ENCODE data around the gene RELB. TPM values are rescaled to one million over a fixed set of nuclear protein-coding genes. Genes with fewer than 3 reads are reported as not detected.

Gene RELB
- 41.9 to 59.2 TPM (median 49.1 TPM) in 5 replicates for total RNA-seq (2022; extraction: Qiagen RNA extraction; ENCODE audit: low read depth)

DNA sequence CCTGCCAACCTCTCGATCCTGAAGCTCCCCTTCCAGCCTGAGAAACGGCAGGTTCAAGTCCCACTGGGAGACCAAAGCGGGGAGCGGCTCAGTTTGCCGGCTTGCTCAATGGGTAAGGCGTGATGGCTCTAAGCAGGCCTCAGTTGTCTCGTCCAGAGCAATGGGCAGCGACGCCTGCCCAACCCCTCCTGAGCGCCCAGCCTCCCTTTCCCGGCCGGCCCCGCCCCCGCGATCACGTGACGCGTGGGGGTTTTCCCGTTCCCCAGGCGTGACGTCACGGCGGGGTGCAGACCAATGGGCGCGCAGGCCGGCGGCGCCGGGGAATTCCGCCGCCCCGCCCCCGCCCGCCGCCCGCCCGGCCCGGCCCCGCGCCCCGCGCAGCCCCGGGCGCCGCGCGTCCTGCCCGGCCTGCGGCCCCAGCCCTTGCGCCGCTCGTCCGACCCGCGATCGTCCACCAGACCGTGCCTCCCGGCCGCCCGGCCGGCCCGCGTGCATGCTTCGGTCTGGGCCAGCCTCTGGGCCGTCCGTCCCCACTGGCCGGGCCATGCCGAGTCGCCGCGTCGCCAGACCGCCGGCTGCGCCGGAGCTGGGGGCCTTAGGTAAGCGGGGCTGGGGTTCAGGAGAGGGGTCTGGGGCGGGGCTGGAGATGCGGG, at the start of gene RELB:
Gene RELB, plus strand, starts transcription at position 378 of the 653 bp plus-strand sequence. Its CDS starts 116 bp downstream, at position 494.

DNA sequence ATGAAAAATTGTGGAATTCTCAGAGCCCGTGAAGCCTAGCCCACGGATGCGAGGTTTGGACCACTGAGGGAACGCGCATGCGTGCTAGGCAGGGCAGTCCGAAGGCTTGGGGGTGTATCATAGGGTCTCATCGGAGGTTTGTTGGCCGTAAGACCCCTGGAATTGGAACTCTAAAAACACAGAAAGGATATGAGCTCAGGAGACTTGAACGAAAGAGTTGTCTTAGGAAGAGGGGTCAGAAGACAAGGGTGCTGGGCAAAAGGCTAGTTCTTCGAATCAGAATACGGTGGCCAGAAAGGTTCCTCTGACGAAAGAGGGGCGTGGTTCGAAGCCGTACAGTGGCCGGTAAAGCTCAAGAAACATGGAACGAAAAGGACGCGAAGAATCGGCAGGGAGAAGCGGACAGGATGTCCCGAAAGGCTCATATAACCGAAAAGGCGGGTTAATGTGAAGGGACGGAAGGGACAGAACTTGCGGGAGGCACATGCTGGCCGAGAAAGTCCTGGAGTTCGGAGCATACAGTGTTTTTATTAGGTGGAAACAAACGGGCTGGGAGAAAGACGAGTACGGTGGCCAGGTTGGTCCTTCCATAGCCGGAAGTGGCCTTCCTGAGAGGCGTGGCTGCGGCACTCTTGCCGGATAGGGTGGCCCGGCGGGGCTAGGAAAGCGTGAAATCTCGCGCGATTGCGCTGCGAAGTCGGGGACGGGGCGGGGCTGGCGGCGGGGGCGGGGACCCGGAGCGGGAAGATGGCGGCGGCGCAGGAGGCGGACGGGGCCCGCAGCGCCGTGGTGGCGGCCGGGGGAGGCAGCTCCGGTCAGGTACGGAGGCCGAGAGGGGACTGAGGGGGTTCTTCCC, 46.4 kb upstream of the RELB start, which contains the start of gene CLPTM1:
Gene CLPTM1, plus strand, starts transcription at position 732 of the 856 bp plus-strand sequence. Its CDS starts 16 bp downstream, at position 748.

DNA sequence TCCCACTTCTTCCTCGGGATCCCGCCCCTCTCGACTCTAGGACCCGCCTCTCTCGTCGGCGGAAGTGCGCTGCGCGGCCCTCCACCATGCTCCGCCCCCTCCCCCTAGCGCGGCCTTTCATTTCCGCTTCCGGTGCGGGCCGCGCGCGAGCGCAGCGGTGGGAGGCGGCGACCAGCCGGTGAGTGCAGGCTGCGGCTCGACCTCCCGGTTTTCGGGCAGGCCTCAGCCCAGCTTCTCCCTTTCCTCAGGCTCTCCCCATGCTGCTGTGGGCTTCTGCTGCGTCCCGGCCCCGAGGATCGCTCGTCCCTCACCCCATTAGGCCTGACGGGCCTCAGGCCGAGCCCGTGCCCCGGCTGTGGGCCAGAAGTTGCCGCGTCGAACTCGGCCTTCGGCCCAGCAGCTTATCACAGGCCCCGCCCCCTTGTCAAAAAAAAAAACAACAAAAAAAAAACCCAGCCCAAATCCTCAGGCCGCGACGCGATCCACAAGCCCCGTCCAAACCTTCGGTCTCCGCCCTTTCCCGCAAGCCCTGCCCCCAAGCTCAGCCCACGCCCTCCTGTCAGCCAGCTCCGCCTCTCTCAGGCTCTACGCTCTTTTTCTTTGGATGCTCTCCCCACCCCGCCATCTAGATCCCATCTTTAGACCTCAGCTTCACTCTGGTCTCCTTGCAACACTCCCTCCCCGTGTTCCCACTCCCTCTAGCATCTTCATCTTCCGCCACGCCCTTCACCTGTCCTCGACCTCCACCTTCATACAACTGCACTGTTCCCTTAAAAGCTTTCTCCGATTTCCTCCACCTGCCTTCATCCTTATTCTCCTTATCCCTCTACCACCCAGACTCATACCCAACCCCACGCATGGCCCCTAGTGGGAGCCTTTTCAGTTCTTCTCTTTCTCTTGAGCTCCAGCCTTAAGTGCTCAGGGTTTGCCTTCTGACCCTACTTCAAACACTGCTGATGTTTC, 37.9 kb downstream of the RELB start, which contains the start of gene CLASRP:
Gene CLASRP, plus strand, starts transcription at position 115 of the 963 bp plus-strand sequence. CDS start 1,168 bp downstream, outside the sequence.

GRCh38 chr19:45076029-45076850, 75.0 kb downstream of the RELB start, which contains the start of gene ZNF296:
ZNF296 (minus strand) TSS chr19:45076478; CDS start chr19:45076373, 105 bp downstream.

DNA sequence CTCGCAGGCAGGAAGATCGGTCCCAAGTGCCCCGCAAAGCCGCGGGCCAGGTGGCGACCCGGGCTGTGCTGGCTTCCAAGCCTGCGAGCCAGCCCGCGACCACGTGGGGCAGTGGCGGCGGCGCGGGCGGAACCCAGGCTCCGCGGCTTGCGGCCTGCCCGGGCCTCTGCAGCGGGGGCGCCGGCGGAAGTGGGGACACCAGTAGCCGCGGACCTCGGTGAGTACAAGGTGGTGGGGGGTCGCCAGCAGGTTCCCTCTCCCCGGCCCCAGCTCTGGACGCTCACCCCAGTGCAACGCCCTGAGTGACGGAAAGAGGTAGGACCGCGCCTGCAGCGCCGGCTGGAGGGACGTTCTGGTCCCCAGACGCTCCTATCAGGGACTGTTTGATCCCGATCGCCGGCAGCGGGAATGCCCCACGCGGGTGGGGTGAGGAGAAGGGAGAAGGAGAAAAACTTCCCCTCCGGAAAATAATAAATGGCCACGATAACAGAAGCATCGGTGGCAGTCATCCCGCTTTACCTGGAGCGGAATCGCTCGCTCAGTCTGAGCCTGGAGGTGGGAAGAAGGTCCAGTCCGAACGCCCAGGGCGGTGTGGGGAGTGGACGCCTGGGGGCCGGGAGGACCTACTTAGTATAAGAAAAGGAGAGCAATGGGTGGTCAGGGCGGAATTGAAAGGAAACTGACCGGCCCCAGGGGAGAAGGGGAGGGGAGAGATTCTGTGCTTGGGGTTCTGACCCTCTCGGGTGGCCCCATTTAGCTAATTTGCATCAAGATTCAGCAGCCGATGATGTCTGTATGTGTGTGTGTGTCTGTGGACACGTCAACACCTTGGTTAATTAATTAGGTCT, 78.0 kb downstream of the RELB start, which contains the start of gene GEMIN7:
Gene GEMIN7, plus strand, starts transcription at position 198 of the 848 bp plus-strand sequence. CDS start 10,855 bp downstream, outside the sequence.

Other genes starting within 250 kb of the RELB start
- gene CBLC, start 223.6 kb upstream of the RELB start, total RNA-seq (2022; extraction: Qiagen RNA extraction; ENCODE audit: low read depth), result not detected in 5 replicates
- 67.7 to 91.0 TPM (median 77.6 TPM) in 5 replicates for gene BCAM, start 192.4 kb upstream of the RELB start, total RNA-seq (2022; extraction: Qiagen RNA extraction; ENCODE audit: low read depth)
- 75.5 to 88.4 TPM (median 83.4 TPM) in 5 replicates for gene NECTIN2, start 155.2 kb upstream of the RELB start, total RNA-seq (2022; extraction: Qiagen RNA extraction; ENCODE audit: low read depth)
- gene TOMM40, start 110.2 kb upstream of the RELB start, total RNA-seq (2022; extraction: Qiagen RNA extraction; ENCODE audit: low read depth), result 206 to 267 TPM (median 230 TPM) in 5 replicates
- gene APOE, start 95.7 kb upstream of the RELB start, total RNA-seq (2022; extraction: Qiagen RNA extraction; ENCODE audit: low read depth), result 12.2 to 15.8 TPM (median 13.3 TPM) in 5 replicates
- 109 to 128 TPM (median 117 TPM) in 5 replicates for gene APOC1, start 86.9 kb upstream of the RELB start, total RNA-seq (2022; extraction: Qiagen RNA extraction; ENCODE audit: low read depth)
- gene APOC4, start 59.2 kb upstream of the RELB start, total RNA-seq (2022; extraction: Qiagen RNA extraction; ENCODE audit: low read depth), result not detected in 5 replicates
- not detected in 5 replicates for gene APOC2, start 55.4 kb upstream of the RELB start, total RNA-seq (2022; extraction: Qiagen RNA extraction; ENCODE audit: low read depth)
- gene CLPTM1, start 46.1 kb upstream of the RELB start, total RNA-seq (2022; extraction: Qiagen RNA extraction; ENCODE audit: low read depth), result 136 to 197 TPM (median 165 TPM) in 5 replicates
- gene CLASRP, start 37.6 kb downstream of the RELB start, total RNA-seq (2022; extraction: Qiagen RNA extraction; ENCODE audit: low read depth), result 54.6 to 69.9 TPM (median 62.3 TPM) in 5 replicates
- gene ZNF296, start 75.0 kb downstream of the RELB start, total RNA-seq (2022; extraction: Qiagen RNA extraction; ENCODE audit: low read depth), result 6.6 to 9.2 TPM (median 7.7 TPM) in 5 replicates
- gene GEMIN7, start 77.8 kb downstream of the RELB start, total RNA-seq (2022; extraction: Qiagen RNA extraction; ENCODE audit: low read depth), result 83.7 to 92.7 TPM (median 88.0 TPM) in 5 replicates
- 19.5 to 31.8 TPM (median 29.7 TPM) in 5 replicates for gene PPP1R37, start 91.7 kb downstream of the RELB start, total RNA-seq (2022; extraction: Qiagen RNA extraction; ENCODE audit: low read depth)
- gene NKPD1, start 159.5 kb downstream of the RELB start, total RNA-seq (2022; extraction: Qiagen RNA extraction; ENCODE audit: low read depth), result 0.04 to 0.09 TPM (median 0.05 TPM) in 5 replicates
- 34.8 to 41.6 TPM (median 37.2 TPM) in 5 replicates for gene TRAPPC6A, start 176.8 kb downstream of the RELB start, total RNA-seq (2022; extraction: Qiagen RNA extraction; ENCODE audit: low read depth)
- gene BLOC1S3, start 177.3 kb downstream of the RELB start, total RNA-seq (2022; extraction: Qiagen RNA extraction; ENCODE audit: low read depth), result 11.6 to 15.2 TPM (median 13.4 TPM) in 5 replicates
- gene EXOC3L2, start 243.9 kb downstream of the RELB start, total RNA-seq (2022; extraction: Qiagen RNA extraction; ENCODE audit: low read depth), result 0.80 to 1.3 TPM (median 0.99 TPM) in 5 replicates
- gene MARK4, start 249.8 kb downstream of the RELB start, total RNA-seq (2022; extraction: Qiagen RNA extraction; ENCODE audit: low read depth), result 5.4 to 9.7 TPM (median 7.3 TPM) in 5 replicates